K562 (cell line): ENCODE results near the gene CFAP73. TPM values are rescaled to one million over a fixed set of nuclear protein-coding genes. Genes with fewer than 3 reads are reported as not detected.

ENCODE experiments used
- ATAC-seq: fragments of 200-7000 bp; cut with Tn5 transposase; 3 replicates; pipeline ENCODE4 v1.9.1; 2020; ENCODE audit warnings: moderate library complexity
- BruUV-seq: library from RNA; stranded (reverse); fragments of 400-500 nt; replicated peaks from 2 replicates; lab custom pipeline; 2021; lab: Mats Ljungman, UMichigan
- CTCF ChIA-PET: fragments of 300-600 bp; formaldehyde crosslinking; extraction: SDS; loops from one replicate; lab custom pipeline; 2021; ENCODE audit warnings: low intra/inter-chr PET ratio; lab: Yijun Ruan, JAX
- POLR2A ChIA-PET: fragments of 300-600, 350-650 bp; sonication (Branson Sonifier 250); formaldehyde crosslinking; extraction: SDS; loops from one replicate; lab custom pipeline; 2021; ENCODE audit warnings: antibody characterized with exemption, inconsistent platforms; lab: Yijun Ruan, JAX
- DNase-seq, 4 experiments: peaks; one replicate each; pipeline versions ENCODE4 v3.0.0 to v3.0.0-alpha.2; 2011 to 2018; ENCODE audit warnings: low spot score in 3 of 4, mixed read lengths in 3 of 4; ENCODE audit errors: extremely low read depth in 1 of 4
- FAIRE-seq: peaks from 2 replicates; lab custom pipeline; 2011; peaks lifted over from hg19 to GRCh38; lab: Jason Lieb, UNC
- H2AFZ ChIP-seq: 2 replicates; pipeline ENCODE4 v1.6.0; 2011; ENCODE audit warnings: low read depth, low read length, control low read depth, inconsistent platforms
- H3K27ac ChIP-seq: fragments of 200-600 bp; 3 replicates; pipeline ENCODE4 v1.8.0; 2011; ENCODE audit warnings: low read depth, mild to moderate bottlenecking, control low read depth, inconsistent platforms, low read length, moderate library complexity, mixed read lengths; ENCODE audit errors: extremely low read depth
- H3K27me3 ChIP-seq, 2 experiments: fragments of 300-600 bp in 1 of 2; 2 replicates in 1 of 2; 3 replicates in 1 of 2; pipeline versions ENCODE4 v1.6.0 to v1.8.0; 2011; ENCODE audit warnings: inconsistent platforms in 2 of 2, low read length in 2 of 2, mild to moderate bottlenecking in 1 of 2, mixed read lengths in 1 of 2, moderate library complexity in 1 of 2; ENCODE audit not compliant: control insufficient read depth in 2 of 2, insufficient read depth in 2 of 2
- H3K36me3 ChIP-seq: fragments of 300-600 bp; 3 replicates; pipeline ENCODE4 v1.8.0; 2011; ENCODE audit warnings: mild to moderate bottlenecking, low read length, inconsistent platforms; ENCODE audit not compliant: control insufficient read depth, insufficient read depth
- H3K4me1 ChIP-seq, 2 experiments: fragments of 200-600 bp in 1 of 2; replicated peaks in 1 of 2; 2 replicates in 1 of 2; 3 replicates in 1 of 2; pipeline versions ENCODE4 v1.5.1 to v1.8.0; 2011; ENCODE audit warnings: inconsistent platforms in 2 of 2, low read length in 2 of 2, mild to moderate bottlenecking in 1 of 2, mixed read lengths in 1 of 2, moderate library complexity in 1 of 2; ENCODE audit not compliant: control insufficient read depth in 2 of 2, insufficient read depth in 2 of 2
- H3K4me2 ChIP-seq: 2 replicates; pipeline ENCODE4 v1.6.1; 2011; ENCODE audit warnings: low read length, control low read depth, inconsistent platforms, mixed read lengths; ENCODE audit not compliant: insufficient read depth
- H3K4me3 ChIP-seq: fragments of 200-600 bp; sonication (generic), shearing (Covaris generic); 2 replicates; pipeline ENCODE4 v1.5.1; 2016; ENCODE audit warnings: control low read depth, inconsistent platforms
- H3K79me2 ChIP-seq: fragments of 200-600 bp; 3 replicates; pipeline ENCODE4 v1.8.0; 2011; ENCODE audit warnings: low read length, inconsistent platforms; ENCODE audit not compliant: control insufficient read depth, insufficient read depth
- H3K9ac ChIP-seq, 2 experiments: 2 replicates each; pipeline versions ENCODE4 v1.6.0 to v1.6.1; 2011; ENCODE audit warnings: low read depth in 2 of 2, low read length in 2 of 2, control low read depth in 1 of 2, inconsistent platforms in 1 of 2, mild to moderate bottlenecking in 1 of 2, mixed read lengths in 1 of 2; ENCODE audit not compliant: insufficient read depth in 1 of 2
- H3K9me1 ChIP-seq: one replicate; pipeline ENCODE4 v1.6.0; 2011; ENCODE audit warnings: inconsistent platforms, mild to moderate bottlenecking, low read length, moderate library complexity; ENCODE audit not compliant: control insufficient read depth, insufficient read depth
- H3K9me3 ChIP-seq: replicated peaks from 2 replicates; pipeline ENCODE4 v1.5.1; 2011; ENCODE audit warnings: low read depth, low read length, inconsistent platforms; ENCODE audit not compliant: control insufficient read depth, insufficient read depth
- H4K20me1 ChIP-seq: replicated peaks from 2 replicates; pipeline ENCODE4 v1.6.1; 2011; ENCODE audit warnings: low read length, inconsistent platforms, mixed read lengths; ENCODE audit not compliant: control insufficient read depth, insufficient read depth
- BACH1 ChIP-seq: fragments of 200-800 bp; sonication (Bioruptor generic); IDR thresholded peaks from 2 replicates; pipeline ENCODE4 v1.6.1; 2016; ENCODE audit warnings: missing genetic modification characterization, missing compliant biosample characterization
- CBFA2T3 ChIP-seq: fragments of 450-650 bp; IDR thresholded peaks from 2 replicates; pipeline ENCODE4 v1.6.1; 2017
- CREM ChIP-seq: IDR thresholded peaks from 2 replicates; pipeline ENCODE4 v1.6.1; 2014; ENCODE audit warnings: antibody characterized with exemption, low read depth
- ETV5 ChIP-seq: sonication (generic); formaldehyde crosslinking; IDR thresholded peaks from 2 replicates; pipeline ENCODE4 v1.4.0; 2020; ENCODE audit warnings: low read depth, mild to moderate bottlenecking, missing genetic modification reagents
- FOXA3 ChIP-seq, 2 experiments: fragments of 450-650 bp in 1 of 2; sonication (generic) in 1 of 2; formaldehyde crosslinking; IDR thresholded peaks in 1 of 2; conservative IDR thresholded peaks in 1 of 2; 2 replicates each; pipeline versions ENCODE4 v1.4.0 to v1.8.0; 2020 to 2022; ENCODE audit warnings: mild to moderate bottlenecking in 2 of 2, missing genetic modification reagents in 1 of 2
- KDM1A ChIP-seq, 2 experiments: fragments of 450-650 bp; IDR thresholded peaks; 2 replicates each; pipeline ENCODE4 v1.6.1; 2016; ENCODE audit warnings: mild to moderate bottlenecking in 2 of 2
- L3MBTL2 ChIP-seq: fragments of 450-650 bp; IDR thresholded peaks from 2 replicates; pipeline ENCODE4 v1.6.1; 2016; ENCODE audit warnings: mild to moderate bottlenecking, moderate library complexity
- MAFG ChIP-seq: fragments of 450-650 bp; conservative IDR thresholded peaks from 2 replicates; pipeline ENCODE4 v1.6.1; 2016; ENCODE audit warnings: missing genetic modification characterization, missing compliant biosample characterization
- NBN ChIP-seq: fragments of 450-650 bp; IDR thresholded peaks from 2 replicates; pipeline ENCODE4 v1.6.1; 2016; ENCODE audit warnings: low read depth, mild to moderate bottlenecking
- NR2C2 ChIP-seq, 2 experiments: fragments of 200-800 bp in 1 of 2; sonication (Bioruptor generic) in 1 of 2; sonication (generic) in 1 of 2; formaldehyde crosslinking in 1 of 2; IDR thresholded peaks; 2 replicates each; pipeline versions ENCODE4 v1.6.1 to v1.8.0; 2016 to 2022; ENCODE audit warnings: mild to moderate bottlenecking in 1 of 2, missing compliant biosample characterization in 1 of 2, missing genetic modification characterization in 1 of 2, missing genetic modification reagents in 1 of 2
- RNF2 ChIP-seq: sonication (generic); IDR thresholded peaks from 2 replicates; pipeline ENCODE4 v1.6.1; 2016
- RUNX1 ChIP-seq: sonication (generic); IDR thresholded peaks from 2 replicates; pipeline ENCODE4 v1.6.1; 2016; ENCODE audit warnings: antibody characterized with exemption, low read depth
- SMARCE1 ChIP-seq: fragments of 450-650 bp; IDR thresholded peaks from 2 replicates; pipeline ENCODE4 v1.7.1; 2016; ENCODE audit warnings: mild to moderate bottlenecking
- TCF3 ChIP-seq: sonication (generic); formaldehyde crosslinking; IDR thresholded peaks from 2 replicates; pipeline ENCODE4 v1.4.0; 2020; ENCODE audit warnings: mild to moderate bottlenecking, missing genetic modification reagents
- ZKSCAN8 ChIP-seq: fragments of 200-800 bp; sonication (Bioruptor generic); IDR thresholded peaks from 2 replicates; pipeline ENCODE4 v1.6.1; 2016; ENCODE audit warnings: missing genetic modification characterization, missing compliant biosample characterization
- ZNF175 ChIP-seq: fragments of 200-800 bp; sonication (Bioruptor generic); IDR thresholded peaks from 2 replicates; pipeline ENCODE4 v1.6.1; 2016; ENCODE audit warnings: low read depth, mild to moderate bottlenecking, missing genetic modification characterization, missing compliant biosample characterization
- ZNF347 ChIP-seq: fragments of 450-650 bp; formaldehyde crosslinking; IDR thresholded peaks from 2 replicates; pipeline ENCODE4 v1.4.0; 2020; ENCODE audit warnings: low read depth, mild to moderate bottlenecking, moderate library complexity
- ZNF766 ChIP-seq: fragments of 200-800 bp; sonication (Bioruptor generic); conservative IDR thresholded peaks from 2 replicates; pipeline ENCODE4 v1.6.1; 2016; ENCODE audit warnings: missing genetic modification characterization, missing compliant biosample characterization
- WGBS: fragments of 100-300 bp; shearing (Covaris generic); methylation state at CpG from one replicate; pipeline ENCODE4 v1.1.6; 2016; ENCODE audit warnings: low coverage, mixed read lengths; ENCODE audit not compliant: insufficient coverage; ENCODE audit errors: missing lambda C conversion rate; 5-methylcytosine and 5-hydroxymethylcytosine counted together
- in situ Hi-C: fragments of 300-500 bp; cut with MboI; formaldehyde crosslinking; loops from 4 replicates; pipeline ENCODE4 v1.15.0; 2018; ENCODE audit warnings: inconsistent platforms, mixed read lengths
- intact Hi-C: fragments of 100-400 bp; cut with micrococcal nuclease; formaldehyde crosslinking; loops from 2 replicates; pipeline ENCODE4 v1.14.2; 2022
- polyA plus RNA-seq, 8 experiments: library from polyadenylated mRNA; depleted of rRNA in 4 of 8; stranded (reverse) in 5 of 8; unstranded in 3 of 8; fragments of >200 nt; fragmentation: Nextera tagmentation in 2 of 8; fragmentation: Illumina TruSeq in 1 of 8; extraction: Ambion mirVana in 2 of 8; extraction: Trizol in 1 of 8; gene quantifications; 2 replicates each; pipeline versions ENCODE4 v1.2.1 to v1.2.3, GENCODE V29; 2011 to 2014; ENCODE audit warnings: inconsistent platforms in 1 of 8, missing spikeins in 1 of 8
- total RNA-seq, 7 experiments: library from RNA; depleted of rRNA in 6 of 7; stranded (reverse); fragments of >200 nt in 6 of 7; fragmentation: Illumina TruSeq in 2 of 7; extraction: Trizol in 2 of 7; gene quantifications; 2 replicates each; pipeline versions ENCODE4 v1.2.1 to v1.2.3, GENCODE V29; 2011 to 2021; ENCODE audit warnings: low replicate concordance in 1 of 7
- TF ChIP-seq, protein P1 (sequence below): fragments of 450-650 bp; IDR thresholded peaks from 2 replicates; pipeline ENCODE4 v1.6.1; 2016
- TF ChIP-seq, protein P2 (sequence below): fragments of 200-800 bp; sonication (Bioruptor generic); IDR thresholded peaks from 2 replicates; pipeline ENCODE4 v1.6.1; 2017; ENCODE audit warnings: missing genetic modification characterization, missing compliant biosample characterization

Gene CFAP73
- total and polyA plus RNA-seq, 9 of the 15 experiments (the other 6 are each of a cell fraction or from before 2014, with no cell fraction given) = not detected

DNA sequence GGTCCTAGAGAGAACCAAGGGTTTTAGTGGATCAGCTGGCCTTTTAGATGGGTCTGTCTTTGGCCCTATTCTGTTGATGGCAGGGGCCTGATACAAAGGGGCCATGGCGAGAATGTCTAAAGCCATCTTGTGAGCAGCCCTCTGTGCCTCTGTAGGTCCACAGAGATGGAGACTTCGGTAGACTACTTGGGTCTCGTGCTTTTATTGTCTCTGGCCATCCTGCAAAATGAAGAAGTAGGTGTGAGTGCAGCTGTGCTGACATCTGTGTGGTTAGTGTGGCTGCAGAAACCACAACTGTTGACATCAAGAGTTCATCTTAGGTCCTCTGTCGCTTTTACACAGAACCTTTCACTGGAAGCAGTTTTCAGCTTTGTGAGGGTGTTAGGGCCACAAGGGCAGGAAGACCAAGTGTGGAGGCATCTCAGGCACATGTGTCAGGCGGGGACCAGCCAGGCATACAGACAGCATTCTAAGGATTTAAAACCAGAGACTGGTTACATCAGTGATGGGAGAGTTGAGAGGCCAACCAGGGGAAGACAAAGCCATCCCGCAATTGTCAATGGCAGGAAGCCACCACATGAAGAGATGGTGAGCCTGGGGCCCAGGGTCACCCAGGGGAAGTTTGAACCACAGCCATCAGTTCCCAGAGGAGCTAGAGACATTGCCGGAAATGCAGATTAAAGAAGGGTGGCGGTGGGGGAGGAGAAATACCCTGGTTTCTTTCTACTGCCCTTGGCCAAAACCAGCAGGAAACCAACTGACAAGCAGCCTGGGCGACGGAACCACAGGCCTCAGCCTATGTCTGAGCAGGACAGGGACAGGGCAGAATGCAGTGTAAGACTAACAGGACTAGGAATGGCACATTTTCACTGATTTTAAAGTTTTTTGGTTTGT, 58.8 kb downstream of the CFAP73 start:
- WGBS = 28% methylated on average over 10 of the region's 10 CpGs
- intact Hi-C loops = no loop called here
- H3K4me2 ChIP-seq = no peak overlapping the region; the same call in 1 of the 2 replicates
- H3K9ac ChIP-seq = peak overlapping the region; percentile 7 to 15; a peak in 1 of 4 replicates
- CTCF ChIA-PET = no interaction called here
- no peaks in the 10 kb centered on the region for H3K36me3 ChIP-seq
- POLR2A ChIA-PET = interaction anchor here (0.5 to 0.9 kb wide), 6 partner anchors 13 to 374 kb away, joined by 3 to 5 read pairs (median 3); partner anchors contain the start of gene TPCN1
- H3K9me1 ChIP-seq = no peaks in the 10 kb centered on the region
- H4K20me1 ChIP-seq = no peaks in the 10 kb centered on the region
- peak; percentile 63 for FAIRE-seq
- no TSS peak for BruUV-seq
- DNase-seq = peak in 1 of 4 experiments; percentile 34
- H3K9me3 ChIP-seq = no peaks in the 10 kb centered on the region
- H3K79me2 ChIP-seq = no peaks in the 10 kb centered on the region
- ATAC-seq = peak; percentile 60
- peak overlapping the region; percentile 78 for H2AFZ ChIP-seq
- H3K4me1 ChIP-seq = peaks cover 23 to 29% of the 10 kb centered on the region in 2 experiments
- H3K27ac ChIP-seq = peak overlapping the region; percentile 6; the same call in 1 of the 3 replicates
- no peaks in the 10 kb centered on the region for H3K27me3 ChIP-seq
- no peak overlapping the region for H3K4me3 ChIP-seq
- in situ Hi-C loops = no loop called here
- TF ChIP-seq ZNF175 (CRISPR knock-in tag) (peak; percentile 75; the same call in 1 of the 2 replicates), CBFA2T3 (peak; percentile 68), BACH1 (tag) (peak; percentile 36; the same call in 1 of the 2 replicates), RUNX1 (peak; percentile 81; the same call in 1 of the 2 replicates), ETV5 (CRISPR knock-in tag) (peak; percentile 11; the same call in 1 of the 2 replicates), CREM (0 out of 2 replicates have a peak, but pooled peaks have one; percentile 44), RNF2 (peak; percentile 57; the same call in 1 of the 2 replicates), NBN (0 out of 2 replicates have a peak, but pooled peaks have one; percentile 6), NR2C2 (CRISPR knock-in tag; IDR thresholded peaks at IDR 0.05) (peak; percentile 40; the same call in 1 of the 2 replicates), NR2C2 (tag; IDR thresholded peaks at IDR 0.05) (peak; percentile 86), FOXA3 (CRISPR knock-in tag; conservative IDR thresholded peaks at IDR 0.05 in 1 of 2, IDR thresholded peaks at IDR 0.05 in 1 of 2) (peak; percentile 73 to 90), ZNF766 (CRISPR knock-in tag) (peak; percentile 82), SMARCE1 (peak; percentile 52; the same call in 1 of the 2 replicates), KDM1A (IDR thresholded peaks at IDR 0.05) (peak in 1 of 2 experiments; percentile 50; a peak in 1 of 4 replicates), MAFG (tag) (no peak), L3MBTL2 (peak; percentile 88), ZKSCAN8 (CRISPR knock-in tag) (0 out of 2 replicates have a peak, but pooled peaks have one; percentile 51), ZNF347 (CRISPR knock-in tag) (no peak), TCF3 (CRISPR knock-in tag) (peak; percentile 66)
- TF ChIP-seq, protein P1, sequence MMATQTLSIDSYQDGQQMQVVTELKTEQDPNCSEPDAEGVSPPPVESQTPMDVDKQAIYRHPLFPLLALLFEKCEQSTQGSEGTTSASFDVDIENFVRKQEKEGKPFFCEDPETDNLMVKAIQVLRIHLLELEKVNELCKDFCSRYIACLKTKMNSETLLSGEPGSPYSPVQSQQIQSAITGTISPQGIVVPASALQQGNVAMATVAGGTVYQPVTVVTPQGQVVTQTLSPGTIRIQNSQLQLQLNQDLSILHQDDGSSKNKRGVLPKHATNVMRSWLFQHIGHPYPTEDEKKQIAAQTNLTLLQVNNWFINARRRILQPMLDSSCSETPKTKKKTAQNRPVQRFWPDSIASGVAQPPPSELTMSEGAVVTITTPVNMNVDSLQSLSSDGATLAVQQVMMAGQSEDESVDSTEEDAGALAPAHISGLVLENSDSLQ = peak; percentile 13; the same call in 1 of the 2 replicates
- TF ChIP-seq, protein P2, sequence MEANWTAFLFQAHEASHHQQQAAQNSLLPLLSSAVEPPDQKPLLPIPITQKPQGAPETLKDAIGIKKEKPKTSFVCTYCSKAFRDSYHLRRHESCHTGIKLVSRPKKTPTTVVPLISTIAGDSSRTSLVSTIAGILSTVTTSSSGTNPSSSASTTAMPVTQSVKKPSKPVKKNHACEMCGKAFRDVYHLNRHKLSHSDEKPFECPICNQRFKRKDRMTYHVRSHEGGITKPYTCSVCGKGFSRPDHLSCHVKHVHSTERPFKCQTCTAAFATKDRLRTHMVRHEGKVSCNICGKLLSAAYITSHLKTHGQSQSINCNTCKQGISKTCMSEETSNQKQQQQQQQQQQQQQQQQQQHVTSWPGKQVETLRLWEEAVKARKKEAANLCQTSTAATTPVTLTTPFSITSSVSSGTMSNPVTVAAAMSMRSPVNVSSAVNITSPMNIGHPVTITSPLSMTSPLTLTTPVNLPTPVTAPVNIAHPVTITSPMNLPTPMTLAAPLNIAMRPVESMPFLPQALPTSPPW (CRISPR knock-in tag) = peak; percentile 14; the same call in 1 of the 2 replicates
